ENCODE measurements around the gene FAT1.
A peak's percentile ranks its signal among the peaks of the same experiment; 100 is the strongest.

The FAT1 gene

GRCh38 chr4:186647821-186648220 lies 75.8 kb downstream of the FAT1 start:
- no peak for DNase-seq

- no peak for DNase-seq
Measured at GRCh38 chr4:186644737-186645261, 78.9 kb downstream of the FAT1 start.

- no peak for DNase-seq
Measured at GRCh38 chr4:186644311-186644638, 79.4 kb downstream of the FAT1 start.

- DNase-seq: no peak
Measured at GRCh38 chr4:186643501-186644310, 80.0 kb downstream of the FAT1 start.

GRCh38 chr4:186642998-186643397 lies 80.7 kb downstream of the FAT1 start:
- no peak for DNase-seq

- no peak for DNase-seq
Measured at GRCh38 chr4:186642530-186642929, 81.1 kb downstream of the FAT1 start.

GRCh38 chr4:186634591-186635128 lies 89.0 kb downstream of the FAT1 start:
- no peak for DNase-seq

GRCh38 chr4:186633844-186634243 lies 89.8 kb downstream of the FAT1 start:
- DNase-seq: no peak

- no peak for DNase-seq
Measured at GRCh38 chr4:186630128-186630527, 93.5 kb downstream of the FAT1 start.

GRCh38 chr4:186628058-186628711 lies 95.5 kb downstream of the FAT1 start:
- peak; percentile 27 for DNase-seq

GRCh38 chr4:186627226-186627865 lies 96.3 kb downstream of the FAT1 start:
- no peak for DNase-seq

GRCh38 chr4:186624951-186625350 lies 98.7 kb downstream of the FAT1 start:
- DNase-seq: no peak

GRCh38 chr4:186623546-186623945 lies 100.1 kb downstream of the FAT1 start:
- DNase-seq: no peak

- no peak for DNase-seq
Measured at GRCh38 chr4:186622788-186623464, 100.7 kb downstream of the FAT1 start.

GRCh38 chr4:186621959-186622553 lies 101.6 kb downstream of the FAT1 start:
- DNase-seq: no peak

GRCh38 chr4:186619088-186619487 lies 104.6 kb downstream of the FAT1 start:
- no peak for DNase-seq

GRCh38 chr4:186617921-186618320 lies 105.7 kb downstream of the FAT1 start:
- DNase-seq: no peak

- no peak for DNase-seq
Measured at GRCh38 chr4:186607490-186607889, 116.2 kb downstream of the FAT1 start.

GRCh38 chr4:186606591-186606992 lies 117.1 kb downstream of the FAT1 start:
- no peak for DNase-seq

GRCh38 chr4:186605261-186605865 lies 118.3 kb downstream of the FAT1 start:
- no peak for DNase-seq

- no peak for DNase-seq
Measured at GRCh38 chr4:186604124-186604807, 119.4 kb downstream of the FAT1 start.

- DNase-seq: no peak
Measured at GRCh38 chr4:186602978-186603377, 120.7 kb downstream of the FAT1 start.

Measured in stimulated activated CD8-positive, alpha-beta memory T cell treated with anti-CD3 and anti-CD28 coated beads, Interleukin-4, amount 100 ng/mL, for 48 hours (primary cell).